PC-3 (cell line): ENCODE measurements around the gene SMCO4. TPM values are rescaled to one million over a fixed set of nuclear protein-coding genes. Genes with fewer than 3 reads are reported as not detected.
A peak's percentile ranks its signal among the peaks of the same experiment; 100 is the strongest.

ENCODE experiments used
- ATAC-seq: fragments of 200-7000 bp; cut with Tn5 transposase; 2 replicates; pipeline ENCODE4 v1.9.1; 2020; ENCODE audit warnings: mild to moderate bottlenecking, moderate library complexity
- BruUV-seq: library from RNA; stranded (reverse); fragments of 400-500 nt; replicated peaks from 2 replicates; lab custom pipeline; 2021; lab: Mats Ljungman, UMichigan
- CTCF ChIA-PET: fragments of 300-600 bp; sonication (Branson Sonifier 250); formaldehyde crosslinking; loops from one replicate; lab custom pipeline; 2022; ENCODE audit warnings: antibody characterized with exemption; lab: Charles Lee
- POLR2A ChIA-PET: fragments of 300-600 bp; sonication (Branson Sonifier 250); formaldehyde crosslinking; loops from one replicate; lab custom pipeline; 2022; ENCODE audit warnings: antibody characterized with exemption; ENCODE audit not compliant: unreplicated experiment; lab: Charles Lee
- DNase-seq: peaks from one replicate; pipeline ENCODE4 v3.0.0-alpha.2; 2015
- H2AFZ ChIP-seq: fragments of 300-600 bp; sonication (generic); 2 replicates; pipeline ENCODE4 v1.6.0; 2016; ENCODE audit warnings: antibody characterized with exemption, low read length
- H3F3A ChIP-seq: fragments of 300-600 bp; sonication (generic); one replicate; pipeline ENCODE4 v1.6.0; 2017; ENCODE audit warnings: antibody characterized with exemption, low read length, control low read depth, mild to moderate bottlenecking; ENCODE audit not compliant: unreplicated experiment
- H3K27ac ChIP-seq: fragments of 300-600 bp; sonication (generic); 2 replicates; pipeline ENCODE4 v1.5.1; 2016; ENCODE audit warnings: mild to moderate bottlenecking, low read length
- H3K27me3 ChIP-seq: fragments of 300-600 bp; sonication (generic); 2 replicates; pipeline ENCODE4 v1.6.1; 2016; ENCODE audit warnings: low read length, mixed read lengths
- H3K36me3 ChIP-seq: fragments of 300-600 bp; sonication (generic); 2 replicates; pipeline ENCODE4 v1.6.1; 2016; ENCODE audit warnings: low read depth, mixed run types, low read length, mixed read lengths
- H3K4me1 ChIP-seq: fragments of 300-600 bp; sonication (generic); 2 replicates; pipeline ENCODE4 v1.5.1; 2016; ENCODE audit warnings: low read length; ENCODE audit not compliant: insufficient read depth
- H3K4me2 ChIP-seq: fragments of 300-600 bp; sonication (generic); 2 replicates; pipeline ENCODE4 v1.6.0; 2016; ENCODE audit warnings: low read length
- H3K4me3 ChIP-seq: fragments of 300-600 bp; sonication (generic); 2 replicates; pipeline ENCODE4 v1.5.1; 2016; ENCODE audit warnings: mild to moderate bottlenecking, low read length, mixed read lengths
- H3K79me2 ChIP-seq: fragments of 300-600 bp; sonication (generic); 2 replicates; pipeline ENCODE4 v1.6.1; 2017; ENCODE audit warnings: low read length, mixed read lengths
- H3K9ac ChIP-seq: fragments of 300-600 bp; sonication (generic); 2 replicates; pipeline ENCODE4 v1.6.0; 2016; ENCODE audit warnings: mild to moderate bottlenecking, low read length
- H3K9me2 ChIP-seq: fragments of 300-600 bp; sonication (generic); replicated peaks from 2 replicates; pipeline ENCODE4 v1.6.1; 2016; ENCODE audit warnings: mixed run types, low read length, mixed read lengths
- H3K9me3 ChIP-seq: fragments of 300-600 bp; sonication (generic); 2 replicates; pipeline ENCODE4 v1.6.1; 2016; ENCODE audit warnings: low read length, mixed read lengths
- H4K20me1 ChIP-seq: fragments of 300-600 bp; sonication (generic); 2 replicates; pipeline ENCODE4 v1.6.1; 2016; ENCODE audit warnings: low read length, mixed read lengths
- EZH2 ChIP-seq: fragments of 300-600 bp; sonication (generic); IDR thresholded peaks from one replicate; pipeline ENCODE4 v1.6.1; 2017; ENCODE audit warnings: antibody characterized with exemption, mild to moderate bottlenecking, low read length; ENCODE audit not compliant: unreplicated experiment
- EZH2phosphoT487 ChIP-seq: fragments of 300-600 bp; sonication (generic); IDR thresholded peaks from 2 replicates; pipeline ENCODE4 v1.6.1; 2018; ENCODE audit warnings: mild to moderate bottlenecking, antibody characterized with exemption, low read length, borderline replicate concordance
- intact Hi-C: fragments of 100-400 bp; cut with micrococcal nuclease; formaldehyde crosslinking; loops from 2 replicates; pipeline ENCODE4 v1.9.0; 2023
- total RNA-seq: library from RNA; depleted of rRNA; stranded (reverse); fragments of >200 nt; gene quantifications from 2 replicates; pipeline ENCODE4 v1.2.3, GENCODE V29; 2014
- TF ChIP-seq, protein P1 (sequence below): fragments of 300-600 bp; sonication (generic); conservative IDR thresholded peaks from 2 replicates; pipeline ENCODE4 v1.5.1; 2017; ENCODE audit warnings: antibody characterized with exemption, low read depth, mild to moderate bottlenecking, low read length

The SMCO4 gene
- total RNA-seq, 1 experiment from 2014 or later, result 23.0 TPM

GRCh38 chr11:93532806-93533205, 10.4 kb downstream of the SMCO4 start:
- ChIA-PET CTCF (no interaction called here), POLR2A (no interaction called here)
- DNase-seq, result no peak
- Histone ChIP-seq H3K4me1 (peaks cover 9% of the 10 kb centered on the region), H4K20me1 (0 out of 2 replicates have a peak, but pooled peaks cover 3% of the 10 kb centered on the region), H3K27me3 (no peaks in the 10 kb centered on the region), H3K79me2 (no peaks in the 10 kb centered on the region), H3F3A (no peaks in the 10 kb centered on the region), H3K27ac (no peak overlapping the region), H2AFZ (no peak overlapping the region), H3K9ac (no peak overlapping the region), H3K4me3 (no peak overlapping the region), H3K4me2 (no peak overlapping the region), H3K36me3 (no peaks in the 10 kb centered on the region), H3K9me3 (no peaks in the 10 kb centered on the region), H3K9me2 (no peaks in the 10 kb centered on the region)
- no TSS peak for BruUV-seq
- TF ChIP-seq EZH2 (no peak), EZH2phosphoT487 (no peak)
- intact Hi-C loops, result no loop called here
- no peak for ATAC-seq

- Histone ChIP-seq H3K27me3 (no peaks in the 10 kb centered on the region), H3K9ac (no peak overlapping the region), H3K4me2 (no peak overlapping the region), H2AFZ (no peak overlapping the region), H3K79me2 (no peaks in the 10 kb centered on the region), H4K20me1 (0 out of 2 replicates have a peak, but pooled peaks cover 3% of the 10 kb centered on the region), H3K27ac (no peak overlapping the region), H3F3A (no peaks in the 10 kb centered on the region), H3K4me1 (peaks cover 9% of the 10 kb centered on the region), H3K4me3 (no peak overlapping the region), H3K9me3 (no peaks in the 10 kb centered on the region), H3K9me2 (no peaks in the 10 kb centered on the region), H3K36me3 (no peaks in the 10 kb centered on the region)
- TF ChIP-seq, protein P1, sequence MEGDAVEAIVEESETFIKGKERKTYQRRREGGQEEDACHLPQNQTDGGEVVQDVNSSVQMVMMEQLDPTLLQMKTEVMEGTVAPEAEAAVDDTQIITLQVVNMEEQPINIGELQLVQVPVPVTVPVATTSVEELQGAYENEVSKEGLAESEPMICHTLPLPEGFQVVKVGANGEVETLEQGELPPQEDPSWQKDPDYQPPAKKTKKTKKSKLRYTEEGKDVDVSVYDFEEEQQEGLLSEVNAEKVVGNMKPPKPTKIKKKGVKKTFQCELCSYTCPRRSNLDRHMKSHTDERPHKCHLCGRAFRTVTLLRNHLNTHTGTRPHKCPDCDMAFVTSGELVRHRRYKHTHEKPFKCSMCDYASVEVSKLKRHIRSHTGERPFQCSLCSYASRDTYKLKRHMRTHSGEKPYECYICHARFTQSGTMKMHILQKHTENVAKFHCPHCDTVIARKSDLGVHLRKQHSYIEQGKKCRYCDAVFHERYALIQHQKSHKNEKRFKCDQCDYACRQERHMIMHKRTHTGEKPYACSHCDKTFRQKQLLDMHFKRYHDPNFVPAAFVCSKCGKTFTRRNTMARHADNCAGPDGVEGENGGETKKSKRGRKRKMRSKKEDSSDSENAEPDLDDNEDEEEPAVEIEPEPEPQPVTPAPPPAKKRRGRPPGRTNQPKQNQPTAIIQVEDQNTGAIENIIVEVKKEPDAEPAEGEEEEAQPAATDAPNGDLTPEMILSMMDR, result no peak
- TF ChIP-seq EZH2, result no peak
- no peak for TF ChIP-seq EZH2phosphoT487
- ChIA-PET POLR2A (no interaction called here), CTCF (no interaction called here)
- intact Hi-C loops, result no loop called here
- no peak for ATAC-seq
- BruUV-seq, result no TSS peak
- DNase-seq, result no peak
Measured at GRCh38 chr11:93532281-93532789, 10.9 kb downstream of the SMCO4 start.

DNA sequence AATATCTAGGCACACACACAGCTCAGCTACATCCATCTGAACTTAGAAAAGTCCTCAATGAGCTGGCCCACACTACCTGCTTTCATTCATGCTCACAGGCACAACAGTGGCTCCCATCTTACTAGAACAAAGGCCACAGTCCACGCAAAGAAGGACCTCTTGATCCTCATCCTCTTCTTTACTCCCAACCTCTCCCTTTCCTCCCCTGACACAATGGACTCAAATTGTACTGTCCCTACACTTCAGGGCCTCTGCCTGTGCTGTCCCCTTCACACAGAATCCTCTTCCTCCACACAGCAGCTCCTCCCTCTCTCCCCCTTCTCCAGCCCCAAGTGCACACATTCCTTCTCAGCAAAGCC, 12.7 kb downstream of the SMCO4 start:
- no TSS peak for BruUV-seq
- intact Hi-C loops, result no loop called here
- H3K9me3 ChIP-seq, result no peaks in the 10 kb centered on the region
- DNase-seq, result no peak
- H3K4me1 ChIP-seq, result peaks cover 9% of the 10 kb centered on the region
- H2AFZ ChIP-seq, result no peak overlapping the region
- no peak for TF ChIP-seq EZH2phosphoT487
- TF ChIP-seq, protein P1, result no peak
- TF ChIP-seq EZH2, result no peak
- H3K9me2 ChIP-seq, result no peaks in the 10 kb centered on the region
- no peak overlapping the region for H3K9ac ChIP-seq
- no peaks in the 10 kb centered on the region for H3K36me3 ChIP-seq
- no peaks in the 10 kb centered on the region for H4K20me1 ChIP-seq
- peak overlapping the region; percentile 41; the same call in 1 of the 2 replicates for H3K4me2 ChIP-seq
- H3K27me3 ChIP-seq, result no peaks in the 10 kb centered on the region
- H3K27ac ChIP-seq, result no peak overlapping the region
- H3K4me3 ChIP-seq, result no peak overlapping the region
- no peak for ATAC-seq
- H3F3A ChIP-seq, result no peaks in the 10 kb centered on the region
- ChIA-PET CTCF (interaction anchor here (1.1 kb wide), 1 partner anchor 49 kb away, joined by 3 read pairs; no protein-coding TSS in a partner anchor), POLR2A (no interaction called here)
- no peaks in the 10 kb centered on the region for H3K79me2 ChIP-seq
